MCF 10A (cell line): ENCODE measurements around the gene AAR2. TPM values are rescaled to one million over a fixed set of nuclear protein-coding genes. Genes with fewer than 3 reads are reported as not detected.

Experiments used
- BruUV-seq: library from RNA; stranded (reverse); fragments of 400-500 nt; replicated peaks from 2 replicates; lab custom pipeline; 2021; lab: Mats Ljungman, UMichigan
- CTCF ChIA-PET: fragments of 300-600 bp; sonication (Branson Sonifier 250); formaldehyde crosslinking; extraction: SDS; loops from one replicate; lab custom pipeline; 2021; ENCODE audit warnings: antibody characterized with exemption, inconsistent platforms; lab: Yijun Ruan, JAX
- POLR2A ChIA-PET: fragments of 300-600, 350-650 bp; sonication (Branson Sonifier 250); formaldehyde crosslinking; extraction: SDS; loops from one replicate; lab custom pipeline; 2020; ENCODE audit warnings: antibody characterized with exemption, inconsistent platforms; lab: Yijun Ruan, JAX
- DNase-seq: peaks from one replicate; pipeline ENCODE4 v3.0.0-alpha.2; 2018; ENCODE audit not compliant: unreplicated experiment
- H3K27ac Mint-ChIP-seq: one replicate; pipeline ENCODE4 v1.8.0; 2022; ENCODE audit warnings: mild to moderate bottlenecking, low read depth, mixed read lengths; ENCODE audit not compliant: unreplicated experiment
- H3K27me3 Mint-ChIP-seq: one replicate; pipeline ENCODE4 v1.8.0; 2022; ENCODE audit warnings: mixed read lengths; ENCODE audit not compliant: insufficient read depth, unreplicated experiment
- H3K36me3 Mint-ChIP-seq: one replicate; pipeline ENCODE4 v1.8.0; 2022; ENCODE audit warnings: mild to moderate bottlenecking, moderate library complexity, mixed read lengths; ENCODE audit not compliant: insufficient read depth, unreplicated experiment
- H3K4me1 Mint-ChIP-seq: one replicate; pipeline ENCODE4 v1.8.0; 2022; ENCODE audit warnings: mixed read lengths; ENCODE audit not compliant: insufficient read depth, unreplicated experiment
- H3K4me3 Mint-ChIP-seq: one replicate; pipeline ENCODE4 v1.8.0; 2022; ENCODE audit warnings: mild to moderate bottlenecking, moderate library complexity, mixed read lengths; ENCODE audit not compliant: unreplicated experiment
- H3K9me3 Mint-ChIP-seq: one replicate; pipeline ENCODE4 v1.8.0; 2022; ENCODE audit warnings: mixed read lengths; ENCODE audit not compliant: unreplicated experiment
- CTCF ChIP-seq: fragments of 200-600 bp; IDR thresholded peaks from one replicate; pipeline ENCODE4 v1.8.0; 2022; ENCODE audit warnings: antibody characterized with exemption, mild to moderate bottlenecking; ENCODE audit not compliant: unreplicated experiment
- intact Hi-C: fragments of 100-400 bp; cut with micrococcal nuclease; formaldehyde crosslinking; loops from 2 replicates; pipeline ENCODE4 v1.14.1; 2022
- total RNA-seq: library from RNA; stranded (reverse); gene quantifications from 2 replicates; pipeline ENCODE4 v1.2.3, GENCODE V29; 2022

The AAR2 gene
- total RNA-seq, 1 experiment from 2014 or later = 21.0 TPM

DNA sequence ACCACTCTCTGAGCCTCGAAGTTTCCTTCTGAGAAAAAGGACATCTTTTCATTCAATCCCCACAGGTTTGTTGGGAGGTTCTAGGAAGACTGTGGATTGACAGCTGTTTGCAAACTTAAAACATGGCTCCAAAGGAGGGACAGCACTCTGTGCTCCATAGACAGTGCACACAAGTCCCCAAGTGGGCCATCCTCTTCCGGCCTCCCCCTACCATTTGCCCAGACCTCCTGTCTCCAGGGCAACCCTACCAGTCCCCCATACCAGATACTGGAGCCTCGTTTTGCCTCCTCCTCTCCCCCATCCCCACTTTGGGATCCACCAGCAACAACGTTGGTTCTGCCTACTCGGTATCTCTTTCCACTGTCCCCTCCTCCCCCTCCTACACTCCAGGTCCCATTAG lies 61.4 kb downstream of the AAR2 start:
- intact Hi-C loops = no loop called here
- CTCF ChIA-PET = no interaction called here
- H3K27me3 Mint-ChIP-seq = peaks cover 84% of the 10 kb centered on the region
- H3K9me3 Mint-ChIP-seq = no peaks in the 10 kb centered on the region
- POLR2A ChIA-PET = no interaction called here
- H3K4me1 Mint-ChIP-seq = no peaks in the 10 kb centered on the region
- DNase-seq = no peak
- H3K36me3 Mint-ChIP-seq = no peaks in the 10 kb centered on the region
- BruUV-seq = no TSS peak
- no peak for TF ChIP-seq CTCF
- no peak overlapping the region for H3K27ac Mint-ChIP-seq
- H3K4me3 Mint-ChIP-seq = no peak overlapping the region

GRCh38 chr20:36298061-36298460 lies 61.8 kb downstream of the AAR2 start:
- no peak for TF ChIP-seq CTCF
- no peak overlapping the region for H3K27ac Mint-ChIP-seq
- POLR2A ChIA-PET = no interaction called here

GRCh38 chr20:36298795-36299339 lies 62.6 kb downstream of the AAR2 start:
- no peak for TF ChIP-seq CTCF
- Mint-ChIP-seq H3K4me1 (no peaks in the 10 kb centered on the region), H3K36me3 (no peaks in the 10 kb centered on the region), H3K27ac (no peak overlapping the region), H3K27me3 (peaks cover 92% of the 10 kb centered on the region), H3K4me3 (no peak overlapping the region), H3K9me3 (no peaks in the 10 kb centered on the region)
- DNase-seq = no peak
- BruUV-seq = no TSS peak
- intact Hi-C loops = no loop called here
- ChIA-PET POLR2A (no interaction called here), CTCF (interaction anchor here (0.7 kb wide), 1 partner anchor 69 kb away, joined by 3 read pairs; no protein-coding TSS in a partner anchor)

More at GRCh38 chr20:36298061-36298460, 61.8 kb downstream of the AAR2 start:
- DNase-seq = no peak
- H3K4me1 Mint-ChIP-seq = no peaks in the 10 kb centered on the region
- BruUV-seq = no TSS peak
- H3K9me3 Mint-ChIP-seq = no peaks in the 10 kb centered on the region
- intact Hi-C loops = no loop called here
- H3K27me3 Mint-ChIP-seq = peaks cover 84% of the 10 kb centered on the region
- no peak overlapping the region for H3K4me3 Mint-ChIP-seq
- no peaks in the 10 kb centered on the region for H3K36me3 Mint-ChIP-seq
- CTCF ChIA-PET = no interaction called here

GRCh38 chr20:36299459-36299858 lies 63.2 kb downstream of the AAR2 start:
- CTCF ChIA-PET = no interaction called here
- DNase-seq = no peak
- no peaks in the 10 kb centered on the region for H3K4me1 Mint-ChIP-seq
- H3K4me3 Mint-ChIP-seq = no peak overlapping the region
- intact Hi-C loops = no loop called here
- POLR2A ChIA-PET = interaction anchor here (0.7 kb wide), 1 partner anchor 455 kb away, joined by 3 read pairs; no protein-coding TSS in a partner anchor
- no peaks in the 10 kb centered on the region for H3K36me3 Mint-ChIP-seq
- BruUV-seq = no TSS peak
- no peaks in the 10 kb centered on the region for H3K9me3 Mint-ChIP-seq
- H3K27me3 Mint-ChIP-seq = peaks cover 98% of the 10 kb centered on the region
- no peak overlapping the region for H3K27ac Mint-ChIP-seq
- TF ChIP-seq CTCF = no peak
